ENCODE data around the gene SORBS1. TPM values are rescaled to one million over a fixed set of nuclear protein-coding genes. Genes with fewer than 3 reads are reported as not detected.

SORBS1 gene
- total RNA-seq, 1 donor from 2014 or later: 221 TPM

DNA sequence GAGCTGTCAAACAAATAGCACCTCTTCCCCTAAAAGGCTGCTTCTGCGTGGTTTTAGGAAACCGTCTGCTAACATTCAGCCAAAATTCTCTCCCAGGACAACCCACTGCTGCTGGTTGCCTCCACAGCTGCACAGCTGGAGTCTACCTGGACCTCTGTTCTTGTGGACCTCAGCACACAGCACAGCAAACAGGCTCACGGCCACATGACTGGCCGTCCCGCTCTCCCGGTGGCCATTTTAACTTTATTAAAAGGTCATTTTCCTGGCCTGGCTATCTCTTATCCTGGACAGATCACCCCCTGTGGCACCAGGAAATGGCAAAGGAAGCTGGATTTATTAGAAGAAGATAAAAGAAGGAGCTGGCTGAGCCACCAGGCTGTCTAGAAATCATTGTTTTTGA lies 27.6 kb downstream of the SORBS1 start:
- TF ChIP-seq CTCF (IDR thresholded peaks at IDR 0.05; ENCODE audit: partially characterized antibody, unreplicated experiment): no peak
- H3K27me3 Mint-ChIP-seq (ENCODE audit: unreplicated experiment): peaks cover 5% of the 10 kb centered on the region
- H3K4me1 Mint-ChIP-seq (ENCODE audit: low read depth, unreplicated experiment): peaks cover 47% of the 10 kb centered on the region
- peaks cover 8% of the 10 kb centered on the region for H3K9me3 Mint-ChIP-seq (ENCODE audit: unreplicated experiment)
- no peak overlapping the region for H3K27ac Mint-ChIP-seq (ENCODE audit: unreplicated experiment)
- DNase-seq: no peak
- no peaks in the 10 kb centered on the region for H3K36me3 Mint-ChIP-seq (ENCODE audit: unreplicated experiment)
- no peak overlapping the region for H3K4me3 Mint-ChIP-seq (ENCODE audit: unreplicated experiment)

GRCh38 chr10:95532536-95532935 lies 28.6 kb downstream of the SORBS1 start:
- H3K36me3 Mint-ChIP-seq (ENCODE audit: unreplicated experiment): no peaks in the 10 kb centered on the region
- no peak overlapping the region for H3K27ac Mint-ChIP-seq (ENCODE audit: unreplicated experiment)
- peaks cover 50% of the 10 kb centered on the region for H3K4me1 Mint-ChIP-seq (ENCODE audit: low read depth, unreplicated experiment)
- H3K9me3 Mint-ChIP-seq (ENCODE audit: unreplicated experiment): peaks cover 8% of the 10 kb centered on the region
- TF ChIP-seq CTCF (IDR thresholded peaks at IDR 0.05; ENCODE audit: partially characterized antibody, unreplicated experiment): no peak
- no peak overlapping the region for H3K4me3 Mint-ChIP-seq (ENCODE audit: unreplicated experiment)
- H3K27me3 Mint-ChIP-seq (ENCODE audit: unreplicated experiment): peaks cover 5% of the 10 kb centered on the region
- DNase-seq: no peak

DNA sequence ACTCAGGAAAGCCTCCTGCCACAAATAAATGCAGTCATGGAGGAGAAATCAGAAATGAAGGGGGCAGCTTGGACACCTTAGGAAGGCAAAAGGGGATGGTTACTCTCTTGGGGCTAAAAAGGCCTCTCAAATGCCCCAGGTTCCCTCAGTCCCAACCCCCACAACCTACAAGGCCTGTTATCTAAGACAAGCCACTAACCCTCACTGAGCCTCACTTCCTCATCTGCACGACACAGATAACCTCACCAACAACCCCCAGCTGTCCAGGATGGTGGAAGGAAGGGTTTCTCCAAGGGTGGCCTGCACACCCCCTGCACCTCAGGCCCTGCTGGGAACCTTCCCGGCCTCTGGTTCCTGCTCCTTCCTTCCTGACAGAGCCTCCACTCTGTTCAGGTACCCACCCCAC lies 29.2 kb downstream of the SORBS1 start:
- H3K27ac Mint-ChIP-seq (ENCODE audit: unreplicated experiment): no peak overlapping the region
- H3K4me3 Mint-ChIP-seq (ENCODE audit: unreplicated experiment): no peak overlapping the region

DNA sequence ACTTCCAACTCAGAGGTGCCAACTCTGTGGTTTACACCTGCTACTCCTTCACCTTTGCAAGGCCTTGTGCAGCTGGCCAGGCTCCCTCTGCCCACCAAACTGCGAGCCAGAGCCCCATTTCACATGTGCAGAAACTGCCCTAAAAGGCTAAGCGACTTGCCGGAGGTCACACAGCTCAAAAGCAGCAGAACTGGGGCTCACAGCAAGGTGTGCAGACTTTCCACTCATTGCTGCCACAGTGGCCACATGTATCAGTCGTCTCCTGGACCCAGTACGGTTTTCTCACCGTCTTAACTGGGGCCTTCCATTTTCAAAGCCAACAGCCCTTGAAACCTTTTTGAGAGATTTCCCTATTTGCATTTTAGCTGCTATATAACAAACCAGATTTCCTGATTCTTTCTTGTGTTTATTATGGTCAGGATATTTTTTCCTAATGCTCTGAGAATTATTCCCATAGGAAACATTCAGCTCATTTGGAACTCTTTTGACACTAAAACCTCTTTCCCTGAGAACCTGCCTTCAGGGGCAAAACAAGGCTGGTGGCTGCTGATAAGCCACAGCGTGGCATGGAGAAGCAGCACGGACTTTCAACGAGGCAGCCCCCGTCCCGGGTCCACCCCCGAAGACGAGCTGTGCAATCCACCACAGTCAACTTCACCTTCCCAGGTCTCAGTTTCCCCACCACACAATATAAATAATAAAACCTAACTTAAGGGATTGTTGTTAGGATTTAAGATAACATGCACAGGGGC lies 29.9 kb downstream of the SORBS1 start:
- TF ChIP-seq CTCF (IDR thresholded peaks at IDR 0.05; ENCODE audit: partially characterized antibody, unreplicated experiment): no peak
- Mint-ChIP-seq H3K27me3 (ENCODE audit: unreplicated experiment) (peaks cover 3% of the 10 kb centered on the region), H3K9me3 (ENCODE audit: unreplicated experiment) (peaks cover 4% of the 10 kb centered on the region), H3K4me3 (ENCODE audit: unreplicated experiment) (no peak overlapping the region), H3K36me3 (ENCODE audit: unreplicated experiment) (no peaks in the 10 kb centered on the region), H3K27ac (ENCODE audit: unreplicated experiment) (peak overlapping the region; percentile 48), H3K4me1 (ENCODE audit: low read depth, unreplicated experiment) (peaks cover 43% of the 10 kb centered on the region)
- DNase-seq: no peak

More for the DNA sequence above, 29.2 kb downstream of the SORBS1 start:
- H3K36me3 Mint-ChIP-seq (ENCODE audit: unreplicated experiment): no peaks in the 10 kb centered on the region
- peaks cover 48% of the 10 kb centered on the region for H3K4me1 Mint-ChIP-seq (ENCODE audit: low read depth, unreplicated experiment)
- peaks cover 4% of the 10 kb centered on the region for H3K9me3 Mint-ChIP-seq (ENCODE audit: unreplicated experiment)
- DNase-seq: no peak
- peaks cover 2% of the 10 kb centered on the region for H3K27me3 Mint-ChIP-seq (ENCODE audit: unreplicated experiment)
- no peak for TF ChIP-seq CTCF (IDR thresholded peaks at IDR 0.05; ENCODE audit: partially characterized antibody, unreplicated experiment)

GRCh38 chr10:95530561-95530960 lies 30.6 kb downstream of the SORBS1 start:
- H3K4me1 Mint-ChIP-seq (ENCODE audit: low read depth, unreplicated experiment): peaks cover 41% of the 10 kb centered on the region
- peak overlapping the region; percentile 48 for H3K27ac Mint-ChIP-seq (ENCODE audit: unreplicated experiment)
- H3K36me3 Mint-ChIP-seq (ENCODE audit: unreplicated experiment): no peaks in the 10 kb centered on the region
- no peak for TF ChIP-seq CTCF (IDR thresholded peaks at IDR 0.05; ENCODE audit: partially characterized antibody, unreplicated experiment)
- no peak overlapping the region for H3K4me3 Mint-ChIP-seq (ENCODE audit: unreplicated experiment)
- DNase-seq: no peak
- peaks cover 4% of the 10 kb centered on the region for H3K9me3 Mint-ChIP-seq (ENCODE audit: unreplicated experiment)
- H3K27me3 Mint-ChIP-seq (ENCODE audit: unreplicated experiment): peaks cover 3% of the 10 kb centered on the region

Measured in glutamatergic neuron (in vitro differentiated cells).